ENCODE measurements around the gene PODXL.

The PODXL gene

DNA sequence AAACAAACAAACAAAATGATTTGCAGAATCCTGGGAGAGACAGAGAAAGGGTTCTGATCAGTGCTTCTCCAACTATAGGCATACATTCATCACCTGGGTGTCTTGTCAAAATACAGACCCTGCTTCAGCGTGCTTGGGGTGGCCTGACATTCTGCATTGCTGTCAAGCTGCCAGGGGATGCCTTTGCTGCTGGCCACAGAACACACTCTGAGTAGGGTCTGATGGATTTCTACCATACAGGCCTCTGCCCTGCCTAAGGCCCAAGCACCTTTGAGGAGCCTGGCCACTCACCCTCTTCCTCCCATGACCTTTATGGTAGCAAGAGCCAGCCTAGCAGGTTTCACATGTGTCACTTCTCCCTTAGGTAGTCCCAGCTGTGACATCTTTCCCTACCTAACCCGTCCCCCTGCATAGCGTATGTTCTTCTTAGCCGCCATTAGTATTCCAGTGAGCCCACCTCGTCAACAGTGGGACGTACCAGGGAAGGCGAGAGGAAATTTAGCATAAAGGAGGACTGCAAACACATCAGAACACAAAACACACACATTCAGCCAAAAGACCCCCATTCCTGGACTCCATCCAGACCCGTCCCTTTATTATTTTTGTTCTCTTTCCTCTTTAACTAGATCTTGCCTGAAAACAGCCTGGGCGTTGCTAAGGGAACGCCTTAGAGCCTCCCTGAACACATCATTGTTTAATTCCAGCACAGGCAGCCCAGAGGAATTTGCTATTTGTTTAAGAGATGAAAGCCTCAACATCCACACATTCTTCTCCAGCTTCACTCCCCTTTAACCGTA, 43.9 kb upstream of the PODXL start:
- TF ChIP-seq, protein P1, sequence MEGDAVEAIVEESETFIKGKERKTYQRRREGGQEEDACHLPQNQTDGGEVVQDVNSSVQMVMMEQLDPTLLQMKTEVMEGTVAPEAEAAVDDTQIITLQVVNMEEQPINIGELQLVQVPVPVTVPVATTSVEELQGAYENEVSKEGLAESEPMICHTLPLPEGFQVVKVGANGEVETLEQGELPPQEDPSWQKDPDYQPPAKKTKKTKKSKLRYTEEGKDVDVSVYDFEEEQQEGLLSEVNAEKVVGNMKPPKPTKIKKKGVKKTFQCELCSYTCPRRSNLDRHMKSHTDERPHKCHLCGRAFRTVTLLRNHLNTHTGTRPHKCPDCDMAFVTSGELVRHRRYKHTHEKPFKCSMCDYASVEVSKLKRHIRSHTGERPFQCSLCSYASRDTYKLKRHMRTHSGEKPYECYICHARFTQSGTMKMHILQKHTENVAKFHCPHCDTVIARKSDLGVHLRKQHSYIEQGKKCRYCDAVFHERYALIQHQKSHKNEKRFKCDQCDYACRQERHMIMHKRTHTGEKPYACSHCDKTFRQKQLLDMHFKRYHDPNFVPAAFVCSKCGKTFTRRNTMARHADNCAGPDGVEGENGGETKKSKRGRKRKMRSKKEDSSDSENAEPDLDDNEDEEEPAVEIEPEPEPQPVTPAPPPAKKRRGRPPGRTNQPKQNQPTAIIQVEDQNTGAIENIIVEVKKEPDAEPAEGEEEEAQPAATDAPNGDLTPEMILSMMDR (IDR thresholded peaks at IDR 0.05; ENCODE audit: low read length) = no peak
- no peak for TF ChIP-seq EZH2phosphoT487 (IDR thresholded peaks at IDR 0.05; ENCODE audit: low read length)
- TF ChIP-seq EZH2 (optimal IDR thresholded peaks at IDR 0.05; ENCODE audit: low read depth, low read length) = no peak
- Histone ChIP-seq H3K27me3 (replicated peaks; ENCODE audit: insufficient read depth, low read length) (no peaks in the 10 kb centered on the region), H3K27ac (ENCODE audit: low read length) (no peak overlapping the region), H3K4me1 (ENCODE audit: low read length) (no peaks in the 10 kb centered on the region), H3K9ac (ENCODE audit: low read length) (no peak overlapping the region), H3K4me3 (ENCODE audit: low read length) (no peak overlapping the region), H3K9me2 (replicated peaks; ENCODE audit: insufficient read depth, low read length) (no peaks in the 10 kb centered on the region), H3K36me3 (replicated peaks; ENCODE audit: insufficient read depth, low read length) (no peaks in the 10 kb centered on the region), H3F3A (ENCODE audit: insufficient read depth, low read length) (no peaks in the 10 kb centered on the region), H2AFZ (ENCODE audit: low read length) (no peak overlapping the region), H3K4me2 (ENCODE audit: low read depth, low read length) (no peak overlapping the region), H4K20me1 (ENCODE audit: insufficient read depth, low read length) (no peaks in the 10 kb centered on the region), H3K9me3 (replicated peaks; ENCODE audit: insufficient read depth, low read length) (no peaks in the 10 kb centered on the region), H3K79me2 (ENCODE audit: low read length) (no peaks in the 10 kb centered on the region)
- DNase-seq = no peak

DNA sequence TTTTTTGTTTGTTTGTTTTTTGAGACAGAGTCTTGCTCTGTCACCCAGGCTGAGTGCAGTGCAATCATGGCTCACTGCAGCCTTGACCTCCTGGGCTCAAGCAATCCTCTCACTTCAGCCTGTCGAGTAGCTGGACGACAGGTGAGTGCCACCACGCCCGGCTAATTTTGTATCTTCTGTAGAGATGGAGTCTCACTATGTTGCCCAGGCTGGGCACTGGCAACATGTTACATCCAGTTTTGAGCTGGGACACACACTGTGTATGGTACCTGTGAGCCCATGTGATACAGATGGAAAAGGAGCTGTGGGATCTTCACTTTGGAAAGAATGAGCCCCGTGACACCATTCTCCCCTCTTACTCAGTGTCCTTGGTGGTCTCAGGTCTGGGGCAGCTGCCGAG, 40.4 kb upstream of the PODXL start:
- Histone ChIP-seq H3K9ac (ENCODE audit: low read length) (no peak overlapping the region), H2AFZ (ENCODE audit: low read length) (no peak overlapping the region), H3K36me3 (replicated peaks; ENCODE audit: insufficient read depth, low read length) (no peaks in the 10 kb centered on the region), H3K9me2 (replicated peaks; ENCODE audit: insufficient read depth, low read length) (no peaks in the 10 kb centered on the region), H3K79me2 (ENCODE audit: low read length) (no peaks in the 10 kb centered on the region), H4K20me1 (ENCODE audit: insufficient read depth, low read length) (no peaks in the 10 kb centered on the region), H3K4me3 (ENCODE audit: low read length) (no peak overlapping the region), H3K4me1 (ENCODE audit: low read length) (no peaks in the 10 kb centered on the region), H3F3A (ENCODE audit: insufficient read depth, low read length) (no peaks in the 10 kb centered on the region), H3K27me3 (replicated peaks; ENCODE audit: insufficient read depth, low read length) (no peaks in the 10 kb centered on the region), H3K9me3 (replicated peaks; ENCODE audit: insufficient read depth, low read length) (no peaks in the 10 kb centered on the region), H3K27ac (ENCODE audit: low read length) (no peak overlapping the region), H3K4me2 (ENCODE audit: low read depth, low read length) (no peak overlapping the region)
- no peak for DNase-seq
- TF ChIP-seq EZH2phosphoT487 (IDR thresholded peaks at IDR 0.05; ENCODE audit: low read length) = no peak
- TF ChIP-seq, protein P1 (IDR thresholded peaks at IDR 0.05; ENCODE audit: low read length) = no peak
- TF ChIP-seq EZH2 (optimal IDR thresholded peaks at IDR 0.05; ENCODE audit: low read depth, low read length) = no peak

DNA sequence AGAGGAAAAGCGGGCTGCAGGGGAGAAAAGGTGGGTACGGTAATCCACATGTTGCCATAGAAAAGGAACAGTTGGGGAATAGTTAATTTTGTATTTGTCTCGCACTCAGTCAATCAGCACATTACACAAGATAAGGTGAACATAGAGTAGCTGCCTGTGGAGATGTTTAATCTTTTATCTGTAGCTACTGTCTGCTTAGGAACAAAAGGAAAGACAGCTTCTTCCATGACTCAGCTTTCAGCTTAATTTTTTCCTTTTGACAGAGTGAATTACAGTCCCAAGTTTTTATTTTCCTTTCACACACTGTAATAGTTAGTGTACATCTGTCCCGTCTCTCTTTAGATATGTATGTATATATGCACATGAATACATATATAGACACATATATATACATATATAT, 39.3 kb upstream of the PODXL start:
- H3K27me3 ChIP-seq (replicated peaks; ENCODE audit: insufficient read depth, low read length) = no peaks in the 10 kb centered on the region
- H3K27ac ChIP-seq (ENCODE audit: low read length) = no peak overlapping the region

More for the DNA sequence above, 39.3 kb upstream of the PODXL start:
- no peak for DNase-seq
- Histone ChIP-seq H3K9ac (ENCODE audit: low read length) (no peak overlapping the region), H3K9me2 (replicated peaks; ENCODE audit: insufficient read depth, low read length) (no peaks in the 10 kb centered on the region), H3K4me3 (ENCODE audit: low read length) (no peak overlapping the region), H3K9me3 (replicated peaks; ENCODE audit: insufficient read depth, low read length) (no peaks in the 10 kb centered on the region), H3K36me3 (replicated peaks; ENCODE audit: insufficient read depth, low read length) (no peaks in the 10 kb centered on the region), H3K79me2 (ENCODE audit: low read length) (no peaks in the 10 kb centered on the region), H2AFZ (ENCODE audit: low read length) (no peak overlapping the region), H3K4me2 (ENCODE audit: low read depth, low read length) (no peak overlapping the region), H4K20me1 (ENCODE audit: insufficient read depth, low read length) (no peaks in the 10 kb centered on the region), H3K4me1 (ENCODE audit: low read length) (no peaks in the 10 kb centered on the region), H3F3A (ENCODE audit: insufficient read depth, low read length) (no peaks in the 10 kb centered on the region)
- TF ChIP-seq EZH2 (optimal IDR thresholded peaks at IDR 0.05; ENCODE audit: low read depth, low read length) (no peak), EZH2phosphoT487 (IDR thresholded peaks at IDR 0.05; ENCODE audit: low read length) (no peak)
- TF ChIP-seq, protein P1 (IDR thresholded peaks at IDR 0.05; ENCODE audit: low read length) = no peak

All from MM.1S (cell line).